ENCODE data around the gene LSM6.

Gene LSM6

DNA sequence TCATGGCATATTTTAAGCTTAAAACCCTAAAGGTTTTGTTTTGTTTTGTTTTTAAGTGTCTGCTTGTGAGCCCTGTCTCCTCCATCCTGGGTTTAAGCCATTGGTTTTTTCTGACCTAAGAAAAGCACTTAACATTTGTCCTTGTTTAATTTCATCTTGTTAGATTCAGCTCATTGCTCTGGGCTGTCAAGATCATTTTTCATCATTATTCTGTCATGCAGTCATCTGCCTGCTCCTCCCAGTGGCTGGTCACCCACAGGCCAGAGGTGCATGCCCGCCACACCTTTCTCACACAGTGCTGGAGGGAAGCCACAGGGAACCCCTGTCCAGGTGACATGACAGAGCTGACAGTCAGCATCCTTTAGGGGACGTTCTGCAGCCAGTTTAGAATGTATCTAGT, 27.1 kb downstream of the LSM6 start:
- H3K36me3 ChIP-seq (replicated peaks; ENCODE audit: insufficient read depth, low read length), result no peaks in the 10 kb centered on the region
- no peaks in the 10 kb centered on the region for H3K79me2 ChIP-seq (ENCODE audit: low read length)
- no peak for DNase-seq
- H3K4me3 ChIP-seq (ENCODE audit: low read length), result no peak overlapping the region
- H3K27ac ChIP-seq (ENCODE audit: low read length), result no peak overlapping the region
- H3K9ac ChIP-seq (ENCODE audit: low read length), result no peak overlapping the region
- H3K27me3 ChIP-seq (replicated peaks; ENCODE audit: insufficient read depth, low read length), result no peaks in the 10 kb centered on the region
- no peaks in the 10 kb centered on the region for H3K9me2 ChIP-seq (replicated peaks; ENCODE audit: insufficient read depth, low read length)
- H3K4me2 ChIP-seq (ENCODE audit: low read depth, low read length), result no peak overlapping the region
- no peak for TF ChIP-seq EZH2 (optimal IDR thresholded peaks at IDR 0.05; ENCODE audit: low read depth, low read length)
- no peaks in the 10 kb centered on the region for H3K4me1 ChIP-seq (ENCODE audit: low read length)
- no peaks in the 10 kb centered on the region for H3K9me3 ChIP-seq (replicated peaks; ENCODE audit: insufficient read depth, low read length)
- no peaks in the 10 kb centered on the region for H4K20me1 ChIP-seq (ENCODE audit: insufficient read depth, low read length)
- no peak overlapping the region for H2AFZ ChIP-seq (ENCODE audit: low read length)
- H3F3A ChIP-seq (ENCODE audit: insufficient read depth, low read length), result no peaks in the 10 kb centered on the region

DNA sequence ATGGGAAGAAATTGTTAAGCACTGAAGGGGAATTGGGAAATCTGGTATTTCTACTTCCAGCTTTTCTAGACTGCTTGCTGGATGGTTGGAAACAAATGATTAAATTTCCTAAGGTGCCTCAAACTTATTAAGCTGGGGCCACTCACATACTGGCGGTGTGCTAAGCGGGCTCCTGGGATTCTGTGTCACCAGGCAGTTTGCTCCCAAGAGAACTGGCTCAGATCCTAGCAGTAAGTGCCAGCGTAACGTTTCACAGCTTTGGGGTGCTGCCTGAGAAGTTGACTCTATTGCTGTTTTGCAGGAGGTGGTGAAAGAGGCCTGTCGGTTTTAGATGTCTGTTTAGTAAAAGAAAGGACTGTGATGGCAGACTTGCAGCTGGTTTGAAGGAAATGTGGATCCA, 31.9 kb downstream of the LSM6 start:
- DNase-seq, result no peak
- Histone ChIP-seq H3K27ac (ENCODE audit: low read length) (no peak overlapping the region), H3K9me2 (replicated peaks; ENCODE audit: insufficient read depth, low read length) (no peaks in the 10 kb centered on the region), H3K9me3 (replicated peaks; ENCODE audit: insufficient read depth, low read length) (no peaks in the 10 kb centered on the region), H3K4me2 (ENCODE audit: low read depth, low read length) (no peak overlapping the region), H3K36me3 (replicated peaks; ENCODE audit: insufficient read depth, low read length) (no peaks in the 10 kb centered on the region), H3K27me3 (replicated peaks; ENCODE audit: insufficient read depth, low read length) (no peaks in the 10 kb centered on the region), H3K9ac (ENCODE audit: low read length) (no peak overlapping the region), H3K79me2 (ENCODE audit: low read length) (no peaks in the 10 kb centered on the region), H2AFZ (ENCODE audit: low read length) (no peak overlapping the region), H3K4me1 (ENCODE audit: low read length) (no peaks in the 10 kb centered on the region), H3K4me3 (ENCODE audit: low read length) (no peak overlapping the region), H3F3A (ENCODE audit: insufficient read depth, low read length) (no peaks in the 10 kb centered on the region), H4K20me1 (ENCODE audit: insufficient read depth, low read length) (no peaks in the 10 kb centered on the region)
- TF ChIP-seq EZH2phosphoT487 (IDR thresholded peaks at IDR 0.05; ENCODE audit: low read length), result no peak
- TF ChIP-seq, protein P1, sequence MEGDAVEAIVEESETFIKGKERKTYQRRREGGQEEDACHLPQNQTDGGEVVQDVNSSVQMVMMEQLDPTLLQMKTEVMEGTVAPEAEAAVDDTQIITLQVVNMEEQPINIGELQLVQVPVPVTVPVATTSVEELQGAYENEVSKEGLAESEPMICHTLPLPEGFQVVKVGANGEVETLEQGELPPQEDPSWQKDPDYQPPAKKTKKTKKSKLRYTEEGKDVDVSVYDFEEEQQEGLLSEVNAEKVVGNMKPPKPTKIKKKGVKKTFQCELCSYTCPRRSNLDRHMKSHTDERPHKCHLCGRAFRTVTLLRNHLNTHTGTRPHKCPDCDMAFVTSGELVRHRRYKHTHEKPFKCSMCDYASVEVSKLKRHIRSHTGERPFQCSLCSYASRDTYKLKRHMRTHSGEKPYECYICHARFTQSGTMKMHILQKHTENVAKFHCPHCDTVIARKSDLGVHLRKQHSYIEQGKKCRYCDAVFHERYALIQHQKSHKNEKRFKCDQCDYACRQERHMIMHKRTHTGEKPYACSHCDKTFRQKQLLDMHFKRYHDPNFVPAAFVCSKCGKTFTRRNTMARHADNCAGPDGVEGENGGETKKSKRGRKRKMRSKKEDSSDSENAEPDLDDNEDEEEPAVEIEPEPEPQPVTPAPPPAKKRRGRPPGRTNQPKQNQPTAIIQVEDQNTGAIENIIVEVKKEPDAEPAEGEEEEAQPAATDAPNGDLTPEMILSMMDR (IDR thresholded peaks at IDR 0.05; ENCODE audit: low read length), result no peak
- TF ChIP-seq EZH2 (optimal IDR thresholded peaks at IDR 0.05; ENCODE audit: low read depth, low read length), result no peak

DNA sequence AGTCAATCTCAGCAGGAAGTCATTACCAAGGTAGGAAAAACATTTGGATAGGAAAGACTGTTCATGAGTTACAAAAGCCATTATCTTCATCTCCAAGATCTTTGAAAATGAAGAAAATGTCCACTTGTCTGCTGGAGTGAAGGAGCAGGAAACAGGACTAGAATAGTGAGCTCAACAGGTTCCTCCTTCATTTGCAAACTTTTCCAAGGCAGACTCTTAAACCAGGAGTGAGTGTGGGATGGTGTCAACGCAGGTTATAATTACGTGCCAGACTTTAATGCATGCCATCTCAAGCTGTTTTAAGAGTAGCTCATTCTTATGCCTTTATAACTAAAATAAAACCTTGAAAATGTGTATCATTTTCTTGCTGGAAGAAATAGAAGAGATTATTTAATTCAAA, 35.4 kb downstream of the LSM6 start:
- Histone ChIP-seq H3K4me2 (ENCODE audit: low read depth, low read length) (no peak overlapping the region), H3K36me3 (replicated peaks; ENCODE audit: insufficient read depth, low read length) (no peaks in the 10 kb centered on the region), H3K79me2 (ENCODE audit: low read length) (no peaks in the 10 kb centered on the region), H4K20me1 (ENCODE audit: insufficient read depth, low read length) (no peaks in the 10 kb centered on the region), H3K9me3 (replicated peaks; ENCODE audit: insufficient read depth, low read length) (no peaks in the 10 kb centered on the region), H3K27me3 (replicated peaks; ENCODE audit: insufficient read depth, low read length) (no peaks in the 10 kb centered on the region), H2AFZ (ENCODE audit: low read length) (no peak overlapping the region), H3K4me1 (ENCODE audit: low read length) (no peaks in the 10 kb centered on the region), H3K9ac (ENCODE audit: low read length) (no peak overlapping the region), H3K27ac (ENCODE audit: low read length) (no peak overlapping the region), H3K9me2 (replicated peaks; ENCODE audit: insufficient read depth, low read length) (no peaks in the 10 kb centered on the region), H3K4me3 (ENCODE audit: low read length) (no peak overlapping the region), H3F3A (ENCODE audit: insufficient read depth, low read length) (no peaks in the 10 kb centered on the region)
- TF ChIP-seq, protein P1 (IDR thresholded peaks at IDR 0.05; ENCODE audit: low read length), result no peak
- TF ChIP-seq EZH2phosphoT487 (IDR thresholded peaks at IDR 0.05; ENCODE audit: low read length), result no peak
- no peak for TF ChIP-seq EZH2 (optimal IDR thresholded peaks at IDR 0.05; ENCODE audit: low read depth, low read length)
- DNase-seq, result no peak

DNA sequence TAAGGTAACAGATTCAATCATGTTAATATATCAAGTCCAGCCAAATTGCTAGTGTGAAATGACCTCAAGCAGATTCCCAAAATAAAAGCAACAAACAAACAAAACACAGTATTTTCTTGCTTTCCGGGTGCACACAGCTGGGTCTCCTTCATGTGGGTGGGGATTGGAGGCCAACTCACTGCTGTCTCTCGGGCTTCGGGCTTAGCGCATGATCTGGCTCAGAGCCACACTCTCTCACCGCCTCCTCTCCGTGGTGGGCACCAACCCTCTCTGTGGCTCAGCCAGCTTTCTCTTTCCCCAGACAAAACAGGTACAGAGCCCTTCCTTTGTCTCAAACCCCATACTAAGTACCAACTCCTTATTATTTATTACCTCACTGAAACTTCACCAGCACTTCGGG, 35.9 kb downstream of the LSM6 start:
- TF ChIP-seq EZH2phosphoT487 (IDR thresholded peaks at IDR 0.05; ENCODE audit: low read length) (no peak), EZH2 (optimal IDR thresholded peaks at IDR 0.05; ENCODE audit: low read depth, low read length) (no peak)
- TF ChIP-seq, protein P1 (IDR thresholded peaks at IDR 0.05; ENCODE audit: low read length), result no peak

More for the DNA sequence above, 35.9 kb downstream of the LSM6 start:
- Histone ChIP-seq H3K4me2 (ENCODE audit: low read depth, low read length) (no peak overlapping the region), H3K79me2 (ENCODE audit: low read length) (no peaks in the 10 kb centered on the region), H3K9ac (ENCODE audit: low read length) (no peak overlapping the region), H3K9me3 (replicated peaks; ENCODE audit: insufficient read depth, low read length) (no peaks in the 10 kb centered on the region), H3K27ac (ENCODE audit: low read length) (no peak overlapping the region), H4K20me1 (ENCODE audit: insufficient read depth, low read length) (no peaks in the 10 kb centered on the region), H3K4me3 (ENCODE audit: low read length) (no peak overlapping the region), H3K36me3 (replicated peaks; ENCODE audit: insufficient read depth, low read length) (no peaks in the 10 kb centered on the region), H2AFZ (ENCODE audit: low read length) (no peak overlapping the region), H3F3A (ENCODE audit: insufficient read depth, low read length) (no peaks in the 10 kb centered on the region), H3K27me3 (replicated peaks; ENCODE audit: insufficient read depth, low read length) (no peaks in the 10 kb centered on the region), H3K4me1 (ENCODE audit: low read length) (no peaks in the 10 kb centered on the region), H3K9me2 (replicated peaks; ENCODE audit: insufficient read depth, low read length) (no peaks in the 10 kb centered on the region)
- DNase-seq, result no peak
